Measurements from ENCODE around the gene DPM2.

The DPM2 gene

DNA sequence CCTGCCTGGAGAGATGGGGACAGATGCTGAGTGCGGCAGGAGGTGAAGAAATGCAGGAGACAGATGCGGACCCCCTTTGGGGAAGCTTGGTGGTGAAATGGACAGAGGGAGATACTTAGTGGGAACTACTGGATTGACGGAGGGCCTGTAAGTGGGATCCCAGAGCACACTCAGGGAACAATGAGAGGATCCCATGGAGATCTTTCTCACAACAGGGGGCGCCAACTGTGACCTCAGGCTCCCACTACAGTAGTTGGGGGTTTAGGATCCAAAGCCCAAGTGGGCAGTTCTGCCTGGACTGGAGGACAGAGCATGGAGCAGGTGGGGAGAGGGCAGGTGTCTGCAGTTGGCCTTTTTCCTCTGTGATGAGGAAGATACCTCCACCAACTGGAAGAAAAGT is 3.4 kb downstream of the DPM2 start:
- DNase-seq: no peak

GRCh38 chr9:127931092-127931881 is 6.4 kb downstream of the DPM2 start:
- DNase-seq: peak in 1 of 2 experiments; percentile 60

GRCh38 chr9:127930231-127931091 is 7.2 kb downstream of the DPM2 start, which contains the start of gene PIP5KL1:
TSS of gene PIP5KL1 (minus strand) at chr9:127930777. CDS start at chr9:127930752, 25 bp downstream.
- DNase-seq: peak; percentile 69 to 79

GRCh38 chr9:127929625-127929979 is 8.1 kb downstream of the DPM2 start:
- no peak for DNase-seq

- no peak for DNase-seq
Observed at GRCh38 chr9:127928676-127929624, 8.7 kb downstream of the DPM2 start.

DNA sequence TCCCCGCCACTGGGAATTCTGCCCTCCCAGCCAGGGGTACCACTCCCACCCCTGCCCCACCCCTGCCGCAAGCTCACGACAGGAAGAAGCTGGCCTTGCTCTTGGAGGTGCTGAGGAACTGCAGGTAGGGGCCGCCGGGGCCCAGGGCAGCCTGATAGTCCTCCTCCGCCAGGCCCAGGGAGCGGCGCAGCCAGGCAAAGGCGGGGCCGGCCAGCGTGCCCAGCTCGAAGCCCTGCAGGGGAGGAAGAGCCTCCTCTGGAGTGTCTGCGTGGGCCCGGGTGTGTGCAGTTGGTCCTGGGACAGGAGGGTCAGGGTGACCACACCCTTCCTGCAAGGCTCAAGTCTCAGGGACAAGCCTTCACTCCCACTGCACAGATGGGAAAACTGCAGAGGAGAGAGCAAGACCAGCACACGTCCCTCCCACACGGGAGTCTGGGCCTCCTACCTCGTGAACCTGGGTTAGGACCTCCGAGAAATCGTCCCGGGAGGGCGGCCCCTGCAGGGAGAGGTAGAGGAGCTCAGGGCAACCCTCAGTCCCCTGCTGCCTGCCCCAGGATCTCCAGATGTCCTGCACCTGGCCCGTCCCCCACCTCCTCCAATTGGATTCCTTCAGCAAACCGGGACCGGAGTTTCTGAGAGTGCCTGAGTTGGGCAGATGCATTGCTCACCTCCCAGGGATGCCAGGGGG is 9.5 kb downstream of the DPM2 start:
- DNase-seq: no peak

DNA sequence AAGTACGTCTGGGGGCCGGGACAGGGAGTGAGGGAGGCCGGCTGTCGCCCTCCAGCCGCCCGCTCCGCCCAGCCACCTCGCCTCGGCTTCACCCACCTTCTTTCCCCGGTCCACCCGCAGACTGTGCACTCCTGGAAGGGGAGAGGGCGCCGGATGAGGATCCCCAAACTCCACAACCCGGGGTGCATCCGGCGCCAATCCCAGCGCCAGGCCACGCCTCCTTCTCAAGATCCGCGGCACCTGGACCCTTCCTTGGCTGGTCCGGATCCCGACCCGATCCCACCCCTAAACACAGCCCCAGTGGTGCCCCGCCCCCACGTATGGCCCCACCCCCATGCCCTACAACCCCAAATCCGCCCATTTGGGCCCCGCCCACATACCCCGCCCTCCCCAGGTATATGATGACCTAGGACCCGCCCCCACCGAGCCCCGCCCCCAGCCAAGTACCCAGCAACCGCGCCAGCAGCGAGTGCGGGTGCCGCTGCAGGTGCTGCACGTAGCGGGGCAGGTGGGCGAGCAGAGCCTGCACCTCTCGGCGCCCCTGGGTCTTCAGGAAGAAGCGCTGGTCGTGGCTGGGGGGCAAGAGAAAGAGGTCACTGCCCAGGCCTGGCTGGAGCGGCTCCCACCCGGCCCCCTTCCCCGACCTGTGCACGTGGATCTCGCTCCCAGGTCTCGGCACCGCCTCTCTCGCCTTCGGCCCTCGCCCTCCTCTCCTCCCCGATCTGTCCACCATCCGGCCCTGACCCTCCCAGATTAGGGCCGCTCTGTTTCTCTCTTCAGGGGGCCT is 10.3 kb downstream of the DPM2 start:
- peak in 1 of 2 experiments; percentile 36 for DNase-seq

- no peak for DNase-seq
Observed at GRCh38 chr9:127926906-127927200, 10.8 kb downstream of the DPM2 start.

- DNase-seq: no peak
Observed at GRCh38 chr9:127925959-127926905, 11.4 kb downstream of the DPM2 start.

DNA sequence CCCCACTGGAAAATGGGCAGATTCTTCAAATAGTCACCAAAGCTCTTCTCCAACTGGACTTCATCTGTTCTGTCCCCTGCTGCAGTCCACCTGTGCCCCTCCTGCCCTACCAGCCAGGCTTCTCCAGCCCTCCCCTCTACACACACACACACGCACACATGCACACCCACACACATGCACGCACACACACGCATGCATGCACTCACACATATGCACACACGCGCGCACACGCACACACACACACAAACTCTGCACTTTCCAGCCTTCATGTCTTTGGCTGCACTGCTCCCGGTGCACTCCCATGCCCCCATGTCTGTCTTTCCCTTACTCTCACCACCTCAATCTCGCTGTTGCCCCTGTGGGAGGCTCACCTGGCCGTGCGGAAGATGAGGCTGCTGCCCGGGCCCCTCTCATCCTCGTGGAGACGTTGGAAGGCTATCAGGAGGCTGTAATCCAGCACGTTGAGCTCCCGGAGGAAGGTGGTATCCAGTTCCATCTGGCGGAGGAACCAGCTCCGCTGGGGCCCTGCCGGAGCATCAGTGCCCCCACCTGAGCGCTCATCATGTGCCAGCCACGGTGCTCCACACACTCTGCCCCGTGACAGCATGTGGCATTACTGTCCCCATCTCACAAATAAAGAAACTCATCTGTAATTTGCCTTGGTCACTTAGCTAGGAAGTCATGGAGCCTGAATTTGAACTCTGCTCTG is 12.8 kb downstream of the DPM2 start:
- DNase-seq: peak in 1 of 2 experiments; percentile 40

- no peak for DNase-seq
Observed at GRCh38 chr9:127923771-127924170, 13.9 kb downstream of the DPM2 start.

GRCh38 chr9:127923046-127923445 is 14.6 kb downstream of the DPM2 start:
- peak; percentile 84 to 88 for DNase-seq

GRCh38 chr9:127921557-127922120 is 16.0 kb downstream of the DPM2 start:
- peak; percentile 33 to 58 for DNase-seq

GRCh38 chr9:127920794-127921193 is 16.9 kb downstream of the DPM2 start:
- DNase-seq: no peak

DNA sequence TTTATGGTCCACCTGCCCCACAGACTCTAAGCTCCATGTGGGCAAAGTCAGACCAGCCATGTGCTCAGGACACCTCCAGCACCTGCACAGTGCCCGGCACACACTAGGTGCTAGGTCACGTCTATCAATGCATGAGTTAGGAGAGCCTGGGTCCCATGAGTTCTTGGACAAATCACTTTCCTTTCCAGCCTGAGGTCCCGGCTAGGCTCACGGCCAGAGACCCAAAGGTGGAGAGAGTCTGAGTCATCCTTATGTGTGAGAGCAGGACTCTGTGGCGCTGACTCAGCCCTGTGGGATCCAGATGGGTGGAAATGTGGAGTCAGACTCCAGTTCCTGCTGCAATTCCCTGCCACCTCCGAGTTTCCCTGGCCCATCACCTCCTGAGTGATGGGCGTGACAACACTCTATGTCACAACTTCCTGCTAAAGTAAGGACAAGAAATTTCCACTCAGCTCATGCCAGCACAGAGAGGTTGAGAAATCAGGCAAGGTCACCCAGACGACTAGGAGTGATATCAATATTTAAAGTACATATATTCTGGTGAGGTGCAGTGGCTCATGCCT is 18.3 kb downstream of the DPM2 start:
- no peak for DNase-seq

DNA sequence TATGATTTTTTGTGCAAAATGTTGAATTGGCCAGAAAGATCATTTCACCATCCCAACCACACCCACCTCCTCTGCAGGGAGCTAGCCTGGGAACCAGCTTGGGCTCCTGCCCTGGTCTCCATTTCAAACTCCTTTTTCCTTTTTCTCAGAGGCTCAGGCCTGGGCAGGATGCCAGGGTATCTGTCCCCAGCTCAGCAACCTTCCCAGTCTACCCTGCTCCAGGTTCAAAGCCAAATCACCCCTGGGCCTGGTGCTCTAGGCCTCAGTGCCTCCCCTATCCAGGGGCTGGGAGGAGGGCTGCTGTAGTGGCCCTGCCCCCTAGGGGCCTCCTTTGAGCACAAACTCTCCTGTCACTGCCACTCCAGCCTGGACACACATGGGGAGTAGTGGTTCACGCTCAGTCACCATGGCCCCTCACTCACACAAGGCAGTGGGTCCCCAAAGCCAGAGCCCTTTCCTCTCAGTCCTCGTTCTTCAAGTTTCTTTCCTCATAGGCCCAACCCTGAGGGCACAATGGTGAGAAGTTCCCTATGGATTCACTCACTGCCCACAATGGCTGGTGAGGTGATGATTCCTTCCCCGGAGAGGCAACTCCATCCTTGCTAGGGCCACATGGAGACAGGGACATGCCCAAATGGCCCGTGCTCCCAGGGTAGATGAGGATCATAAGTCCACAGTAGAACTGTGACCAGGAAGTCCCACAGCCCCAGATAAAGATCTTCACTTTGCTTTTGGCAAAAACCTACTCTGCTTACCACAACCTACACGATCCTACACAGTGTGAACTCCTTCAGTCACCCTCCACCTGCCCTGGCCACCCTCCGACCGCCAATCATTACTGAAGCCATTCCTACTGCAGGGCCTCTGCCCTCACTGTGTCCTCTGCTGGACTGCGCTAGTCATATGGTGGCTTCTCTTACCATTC is 19.2 kb downstream of the DPM2 start:
- peak in 1 of 2 experiments; percentile 49 for DNase-seq

DNA sequence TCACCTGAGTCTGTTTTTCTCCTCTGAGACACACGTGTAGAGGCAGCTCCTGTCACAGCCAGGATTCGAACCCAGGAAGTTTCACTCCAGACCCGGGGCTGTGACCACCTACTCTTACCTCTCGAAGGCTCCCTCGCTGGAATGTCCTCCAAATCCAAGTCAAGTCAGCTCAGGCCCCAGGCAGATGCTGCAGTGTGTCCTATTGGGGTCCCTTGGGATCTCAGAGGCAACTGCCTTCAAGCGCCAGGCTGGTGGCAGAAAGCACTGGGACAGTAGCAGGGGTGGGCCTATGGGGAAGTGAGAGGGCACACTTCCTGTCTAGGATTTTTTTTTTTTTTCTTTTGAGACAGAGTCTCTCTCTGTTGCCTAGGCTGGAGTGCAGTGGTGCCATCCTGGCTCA is 20.1 kb downstream of the DPM2 start:
- DNase-seq: peak; percentile 54 to 75
